ENCODE results near the gene C1QTNF6. TPM values are rescaled to one million over a fixed set of nuclear protein-coding genes. Genes with fewer than 3 reads are reported as not detected.

C1QTNF6 gene
- total and polyA plus RNA-seq, 4 donors = 3.1 to 4.5 (median 4.0) TPM

DNA sequence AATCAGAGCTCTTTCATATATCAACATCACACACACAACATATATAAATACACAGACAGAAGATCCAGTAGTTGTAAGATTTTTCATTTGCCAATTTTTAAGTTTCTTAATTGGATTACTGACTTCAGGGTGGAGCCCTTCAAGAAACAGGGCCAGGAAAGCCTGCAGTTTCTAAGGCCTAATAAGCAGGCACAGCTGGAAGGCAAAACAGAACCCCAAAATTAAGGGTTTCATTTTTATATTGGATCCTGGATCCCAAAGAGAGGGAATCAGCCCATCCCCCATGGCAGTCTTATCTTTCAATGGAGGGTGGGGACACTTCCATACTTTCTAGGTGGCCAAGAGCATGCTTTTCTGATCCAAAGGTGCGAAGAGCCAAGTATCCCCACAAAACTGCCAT is 4.7 kb upstream of the C1QTNF6 start:
- Histone ChIP-seq H3K27me3 (ENCODE audit: control insufficient read depth in 4 of 4, insufficient read depth in 4 of 4, low read length in 3 of 4) (no peaks in the 10 kb centered on the region), H3K9ac (ENCODE audit: low read depth in 1 of 2, low read length in 2 of 2) (no peak overlapping the region)

DNA sequence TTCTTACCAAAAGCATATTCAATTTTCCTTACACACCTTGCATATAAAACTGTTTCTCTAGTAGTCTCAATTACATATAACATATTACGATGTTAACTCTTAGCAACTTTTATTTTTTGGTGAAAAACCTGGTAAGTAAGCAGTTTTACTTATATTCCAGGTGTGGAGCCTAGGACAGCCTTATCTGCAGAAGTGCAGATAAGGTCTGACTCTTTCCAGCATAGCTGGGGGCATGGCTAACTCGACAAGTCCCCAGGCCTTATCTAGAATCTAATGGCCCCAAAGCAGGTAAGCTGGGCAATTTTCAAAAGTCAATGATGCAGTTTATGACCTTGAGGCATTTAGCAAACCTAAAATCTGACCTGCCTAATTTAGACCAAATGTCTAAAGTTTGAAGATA is 4.2 kb upstream of the C1QTNF6 start:
- no peak overlapping the region for H3K4me3 ChIP-seq (ENCODE audit: low read depth in 1 of 3, low read length in 3 of 3)
- TF ChIP-seq, protein P1, sequence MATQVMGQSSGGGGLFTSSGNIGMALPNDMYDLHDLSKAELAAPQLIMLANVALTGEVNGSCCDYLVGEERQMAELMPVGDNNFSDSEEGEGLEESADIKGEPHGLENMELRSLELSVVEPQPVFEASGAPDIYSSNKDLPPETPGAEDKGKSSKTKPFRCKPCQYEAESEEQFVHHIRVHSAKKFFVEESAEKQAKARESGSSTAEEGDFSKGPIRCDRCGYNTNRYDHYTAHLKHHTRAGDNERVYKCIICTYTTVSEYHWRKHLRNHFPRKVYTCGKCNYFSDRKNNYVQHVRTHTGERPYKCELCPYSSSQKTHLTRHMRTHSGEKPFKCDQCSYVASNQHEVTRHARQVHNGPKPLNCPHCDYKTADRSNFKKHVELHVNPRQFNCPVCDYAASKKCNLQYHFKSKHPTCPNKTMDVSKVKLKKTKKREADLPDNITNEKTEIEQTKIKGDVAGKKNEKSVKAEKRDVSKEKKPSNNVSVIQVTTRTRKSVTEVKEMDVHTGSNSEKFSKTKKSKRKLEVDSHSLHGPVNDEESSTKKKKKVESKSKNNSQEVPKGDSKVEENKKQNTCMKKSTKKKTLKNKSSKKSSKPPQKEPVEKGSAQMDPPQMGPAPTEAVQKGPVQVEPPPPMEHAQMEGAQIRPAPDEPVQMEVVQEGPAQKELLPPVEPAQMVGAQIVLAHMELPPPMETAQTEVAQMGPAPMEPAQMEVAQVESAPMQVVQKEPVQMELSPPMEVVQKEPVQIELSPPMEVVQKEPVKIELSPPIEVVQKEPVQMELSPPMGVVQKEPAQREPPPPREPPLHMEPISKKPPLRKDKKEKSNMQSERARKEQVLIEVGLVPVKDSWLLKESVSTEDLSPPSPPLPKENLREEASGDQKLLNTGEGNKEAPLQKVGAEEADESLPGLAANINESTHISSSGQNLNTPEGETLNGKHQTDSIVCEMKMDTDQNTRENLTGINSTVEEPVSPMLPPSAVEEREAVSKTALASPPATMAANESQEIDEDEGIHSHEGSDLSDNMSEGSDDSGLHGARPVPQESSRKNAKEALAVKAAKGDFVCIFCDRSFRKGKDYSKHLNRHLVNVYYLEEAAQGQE (IDR thresholded peaks at IDR 0.05) = no peak
- TF ChIP-seq RXRA (IDR thresholded peaks at IDR 0.05) (no peak), HNF4A (conservative IDR thresholded peaks at IDR 0.05) (no peak), JUND (IDR thresholded peaks at IDR 0.05) (no peak), YY1 (IDR thresholded peaks at IDR 0.05) (no peak), RAD21 (IDR thresholded peaks at IDR 0.05) (no peak), TAF1 (conservative IDR thresholded peaks at IDR 0.05) (no peak), FOXA2 (IDR thresholded peaks at IDR 0.05) (no peak), GABPA (IDR thresholded peaks at IDR 0.05 in 1 of 2, conservative IDR thresholded peaks at IDR 0.05 in 1 of 2) (no peak), EGR1 (IDR thresholded peaks at IDR 0.05; ENCODE audit: low read depth in 2 of 2) (no peak), FOXA1 (IDR thresholded peaks at IDR 0.05) (no peak), NR2F2 (IDR thresholded peaks at IDR 0.05) (no peak)
- TF ChIP-seq, protein P2, sequence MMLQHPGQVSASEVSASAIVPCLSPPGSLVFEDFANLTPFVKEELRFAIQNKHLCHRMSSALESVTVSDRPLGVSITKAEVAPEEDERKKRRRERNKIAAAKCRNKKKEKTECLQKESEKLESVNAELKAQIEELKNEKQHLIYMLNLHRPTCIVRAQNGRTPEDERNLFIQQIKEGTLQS (IDR thresholded peaks at IDR 0.05) = no peak
- 81% methylated on average over 2 of the region's 2 CpGs for WGBS
- no peak overlapping the region for H3K9ac ChIP-seq (ENCODE audit: low read depth in 1 of 2, low read length in 2 of 2)
- H3K4me1 ChIP-seq (ENCODE audit: control insufficient read depth in 4 of 4, insufficient read depth in 4 of 4, low read length in 3 of 4) = peaks cover 12 to 38% (median 29%) of the 10 kb centered on the region in 4 donors
- H3K27ac ChIP-seq (ENCODE audit: low read depth in 1 of 2, low read length in 2 of 2) = no peak overlapping the region
- no peak for DNase-seq (ENCODE audit: low spot score)
- H3K36me3 ChIP-seq (ENCODE audit: control insufficient read depth in 4 of 4, insufficient read depth in 3 of 4, low read depth in 1 of 4, low read length in 3 of 4) = peaks cover 0 to 4% (median 0%) of the 10 kb centered on the region in 4 donors
- H3K9me3 ChIP-seq (ENCODE audit: control insufficient read depth in 4 of 4, low read length in 3 of 4) = no peaks in the 10 kb centered on the region
- no peaks in the 10 kb centered on the region for H3K27me3 ChIP-seq (ENCODE audit: control insufficient read depth in 4 of 4, insufficient read depth in 4 of 4, low read length in 3 of 4)

More for the DNA sequence above, 4.7 kb upstream of the C1QTNF6 start:
- Histone ChIP-seq H3K27ac (ENCODE audit: low read depth in 1 of 2, low read length in 2 of 2) (no peak overlapping the region), H3K4me3 (ENCODE audit: low read depth in 1 of 3, low read length in 3 of 3) (no peak overlapping the region), H3K36me3 (ENCODE audit: control insufficient read depth in 4 of 4, insufficient read depth in 3 of 4, low read depth in 1 of 4, low read length in 3 of 4) (peaks cover 0 to 4% (median 0%) of the 10 kb centered on the region in 4 donors), H3K4me1 (ENCODE audit: control insufficient read depth in 4 of 4, insufficient read depth in 4 of 4, low read length in 3 of 4) (peaks cover 16 to 43% (median 34%) of the 10 kb centered on the region in 4 donors), H3K9me3 (ENCODE audit: control insufficient read depth in 4 of 4, low read length in 3 of 4) (no peaks in the 10 kb centered on the region)
- 98% methylated on average over 1 of the region's 1 CpG for WGBS
- no peak for DNase-seq (ENCODE audit: low spot score)
- TF ChIP-seq RXRA (IDR thresholded peaks at IDR 0.05) (no peak), TAF1 (conservative IDR thresholded peaks at IDR 0.05) (no peak), YY1 (IDR thresholded peaks at IDR 0.05) (no peak), SP1 (IDR thresholded peaks at IDR 0.05) (no peak), RAD21 (IDR thresholded peaks at IDR 0.05) (no peak), GABPA (IDR thresholded peaks at IDR 0.05 in 1 of 2, conservative IDR thresholded peaks at IDR 0.05 in 1 of 2) (no peak), FOXA1 (IDR thresholded peaks at IDR 0.05) (no peak)
- TF ChIP-seq, protein P2 (IDR thresholded peaks at IDR 0.05) = no peak
- TF ChIP-seq, protein P3, sequence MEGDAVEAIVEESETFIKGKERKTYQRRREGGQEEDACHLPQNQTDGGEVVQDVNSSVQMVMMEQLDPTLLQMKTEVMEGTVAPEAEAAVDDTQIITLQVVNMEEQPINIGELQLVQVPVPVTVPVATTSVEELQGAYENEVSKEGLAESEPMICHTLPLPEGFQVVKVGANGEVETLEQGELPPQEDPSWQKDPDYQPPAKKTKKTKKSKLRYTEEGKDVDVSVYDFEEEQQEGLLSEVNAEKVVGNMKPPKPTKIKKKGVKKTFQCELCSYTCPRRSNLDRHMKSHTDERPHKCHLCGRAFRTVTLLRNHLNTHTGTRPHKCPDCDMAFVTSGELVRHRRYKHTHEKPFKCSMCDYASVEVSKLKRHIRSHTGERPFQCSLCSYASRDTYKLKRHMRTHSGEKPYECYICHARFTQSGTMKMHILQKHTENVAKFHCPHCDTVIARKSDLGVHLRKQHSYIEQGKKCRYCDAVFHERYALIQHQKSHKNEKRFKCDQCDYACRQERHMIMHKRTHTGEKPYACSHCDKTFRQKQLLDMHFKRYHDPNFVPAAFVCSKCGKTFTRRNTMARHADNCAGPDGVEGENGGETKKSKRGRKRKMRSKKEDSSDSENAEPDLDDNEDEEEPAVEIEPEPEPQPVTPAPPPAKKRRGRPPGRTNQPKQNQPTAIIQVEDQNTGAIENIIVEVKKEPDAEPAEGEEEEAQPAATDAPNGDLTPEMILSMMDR (IDR thresholded peaks at IDR 0.05; ENCODE audit: low read depth, low read length, missing input control) = no peak
